IMR-90 (cell line): ENCODE results near the gene POMGNT2.

Experiments
- BHLHE40 ChIP-seq: fragments of 150-350 bp; IDR thresholded peaks from 2 replicates; pipeline ENCODE4 v1.6.1; 2016; ENCODE audit warnings: mild to moderate bottlenecking, low read depth, low read length
- CEBPB ChIP-seq: IDR thresholded peaks from 2 replicates; pipeline ENCODE4 v1.6.1; 2012; ENCODE audit warnings: low read depth, low read length, improper control_type of control experiment
- CHD1 ChIP-seq: IDR thresholded peaks from 2 replicates; pipeline ENCODE4 v1.6.1; 2012; ENCODE audit warnings: low read depth, low read length, improper control_type of control experiment
- CTCF ChIP-seq: conservative IDR thresholded peaks from 2 replicates; pipeline ENCODE4 v1.5.1; 2012; ENCODE audit warnings: mild to moderate bottlenecking, low read depth, low read length, improper control_type of control experiment
- MXI1 ChIP-seq: IDR thresholded peaks from 2 replicates; pipeline ENCODE4 v1.6.1; 2012; ENCODE audit warnings: low read depth, mild to moderate bottlenecking, low read length, moderate library complexity, borderline replicate concordance
- POLR2A ChIP-seq: IDR thresholded peaks from 2 replicates; pipeline ENCODE4 v1.6.1; 2012; ENCODE audit warnings: mild to moderate bottlenecking, low read depth, low read length
- RAD21 ChIP-seq: IDR thresholded peaks from 2 replicates; pipeline ENCODE4 v1.6.1; 2012; ENCODE audit warnings: low read length, improper control_type of control experiment
- RCOR1 ChIP-seq: IDR thresholded peaks from 2 replicates; pipeline ENCODE4 v1.6.1; 2012; ENCODE audit warnings: mild to moderate bottlenecking, low read length, improper control_type of control experiment; ENCODE audit not compliant: insufficient replicate concordance
- RFX5 ChIP-seq: IDR thresholded peaks from 2 replicates; pipeline ENCODE4 v1.8.0; 2012; ENCODE audit warnings: low read depth, mild to moderate bottlenecking, low read length, moderate library complexity
- SMC3 ChIP-seq: fragments of 150-350 bp; IDR thresholded peaks from 2 replicates; pipeline ENCODE4 v1.6.1; 2016; ENCODE audit warnings: low read depth, mild to moderate bottlenecking, antibody characterized with exemption, low read length, moderate library complexity
- USF2 ChIP-seq: fragments of 150-350 bp; IDR thresholded peaks from 2 replicates; pipeline ENCODE4 v1.6.1; 2017; ENCODE audit warnings: mild to moderate bottlenecking, antibody characterized with exemption, low read length, low read depth

- TF ChIP-seq CEBPB (no peak), CTCF (no peak), RAD21 (no peak), RFX5 (no peak), RCOR1 (no peak), POLR2A (no peak), USF2 (no peak), BHLHE40 (no peak), SMC3 (no peak), MXI1 (no peak), CHD1 (no peak)
Observed at GRCh38 chr3:43055806-43056770, 49.8 kb downstream of the POMGNT2 start.
